AG09319 (cell line): ENCODE data around the gene D2HGDH.
"Not testable (repeated sequence)": the region's sequence is repeated elsewhere in the genome, so short reads cannot be mapped to it uniquely, and the experiment has no call there.

ENCODE experiments used
- DNase-seq: peaks from one replicate; pipeline ENCODE4 v3.0.0-alpha.2; 2010; ENCODE audit warnings: low read depth; ENCODE audit errors: extremely low read depth
- TF ChIP-seq, protein P1 (sequence below): IDR thresholded peaks from 2 replicates; pipeline ENCODE4 v1.5.1; 2011; ENCODE audit warnings: low read depth, mild to moderate bottlenecking, inconsistent platforms, low read length, moderate library complexity

Gene D2HGDH

DNA sequence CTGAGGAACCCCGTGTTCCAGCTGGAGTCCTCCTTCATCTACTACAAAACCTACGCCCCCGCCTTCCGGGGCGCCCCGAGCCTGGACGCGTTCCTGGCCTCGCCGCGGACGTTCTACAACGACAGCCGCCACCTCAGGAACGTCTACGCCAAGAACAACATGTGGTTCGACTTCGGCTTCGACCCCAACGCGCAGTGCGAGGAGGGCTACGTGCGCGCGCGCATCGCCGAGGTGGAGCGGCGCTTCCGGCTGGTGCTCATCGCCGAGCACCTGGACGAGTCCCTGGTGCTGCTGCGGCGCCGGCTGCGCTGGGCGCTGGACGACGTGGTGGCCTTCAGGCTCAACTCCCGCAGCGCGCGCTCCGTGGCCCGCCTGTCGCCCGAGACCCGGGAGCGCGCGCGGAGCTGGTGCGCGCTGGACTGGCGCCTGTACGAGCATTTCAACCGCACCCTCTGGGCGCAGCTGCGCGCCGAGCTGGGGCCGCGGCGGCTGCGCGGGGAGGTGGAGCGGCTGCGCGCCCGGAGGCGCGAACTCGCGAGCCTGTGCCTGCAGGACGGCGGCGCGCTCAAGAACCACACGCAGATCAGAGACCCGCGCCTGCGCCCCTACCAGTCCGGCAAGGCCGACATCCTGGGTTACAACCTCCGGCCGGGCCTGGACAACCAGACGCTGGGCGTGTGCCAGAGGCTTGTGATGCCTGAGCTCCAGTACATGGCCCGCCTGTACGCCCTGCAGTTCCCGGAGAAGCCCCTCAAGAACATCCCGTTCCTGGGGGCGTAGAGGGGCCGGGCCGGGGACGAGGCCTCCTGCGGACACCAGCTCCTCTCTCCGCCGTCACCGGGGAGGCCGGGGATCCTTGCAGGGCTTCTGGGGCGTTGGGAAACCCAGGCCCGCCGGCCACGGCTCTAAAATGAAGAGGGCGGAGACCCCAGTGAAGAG, 69.2 kb downstream of the D2HGDH start:
- TF ChIP-seq, protein P1, sequence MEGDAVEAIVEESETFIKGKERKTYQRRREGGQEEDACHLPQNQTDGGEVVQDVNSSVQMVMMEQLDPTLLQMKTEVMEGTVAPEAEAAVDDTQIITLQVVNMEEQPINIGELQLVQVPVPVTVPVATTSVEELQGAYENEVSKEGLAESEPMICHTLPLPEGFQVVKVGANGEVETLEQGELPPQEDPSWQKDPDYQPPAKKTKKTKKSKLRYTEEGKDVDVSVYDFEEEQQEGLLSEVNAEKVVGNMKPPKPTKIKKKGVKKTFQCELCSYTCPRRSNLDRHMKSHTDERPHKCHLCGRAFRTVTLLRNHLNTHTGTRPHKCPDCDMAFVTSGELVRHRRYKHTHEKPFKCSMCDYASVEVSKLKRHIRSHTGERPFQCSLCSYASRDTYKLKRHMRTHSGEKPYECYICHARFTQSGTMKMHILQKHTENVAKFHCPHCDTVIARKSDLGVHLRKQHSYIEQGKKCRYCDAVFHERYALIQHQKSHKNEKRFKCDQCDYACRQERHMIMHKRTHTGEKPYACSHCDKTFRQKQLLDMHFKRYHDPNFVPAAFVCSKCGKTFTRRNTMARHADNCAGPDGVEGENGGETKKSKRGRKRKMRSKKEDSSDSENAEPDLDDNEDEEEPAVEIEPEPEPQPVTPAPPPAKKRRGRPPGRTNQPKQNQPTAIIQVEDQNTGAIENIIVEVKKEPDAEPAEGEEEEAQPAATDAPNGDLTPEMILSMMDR: no peak
- no peak for DNase-seq

DNA sequence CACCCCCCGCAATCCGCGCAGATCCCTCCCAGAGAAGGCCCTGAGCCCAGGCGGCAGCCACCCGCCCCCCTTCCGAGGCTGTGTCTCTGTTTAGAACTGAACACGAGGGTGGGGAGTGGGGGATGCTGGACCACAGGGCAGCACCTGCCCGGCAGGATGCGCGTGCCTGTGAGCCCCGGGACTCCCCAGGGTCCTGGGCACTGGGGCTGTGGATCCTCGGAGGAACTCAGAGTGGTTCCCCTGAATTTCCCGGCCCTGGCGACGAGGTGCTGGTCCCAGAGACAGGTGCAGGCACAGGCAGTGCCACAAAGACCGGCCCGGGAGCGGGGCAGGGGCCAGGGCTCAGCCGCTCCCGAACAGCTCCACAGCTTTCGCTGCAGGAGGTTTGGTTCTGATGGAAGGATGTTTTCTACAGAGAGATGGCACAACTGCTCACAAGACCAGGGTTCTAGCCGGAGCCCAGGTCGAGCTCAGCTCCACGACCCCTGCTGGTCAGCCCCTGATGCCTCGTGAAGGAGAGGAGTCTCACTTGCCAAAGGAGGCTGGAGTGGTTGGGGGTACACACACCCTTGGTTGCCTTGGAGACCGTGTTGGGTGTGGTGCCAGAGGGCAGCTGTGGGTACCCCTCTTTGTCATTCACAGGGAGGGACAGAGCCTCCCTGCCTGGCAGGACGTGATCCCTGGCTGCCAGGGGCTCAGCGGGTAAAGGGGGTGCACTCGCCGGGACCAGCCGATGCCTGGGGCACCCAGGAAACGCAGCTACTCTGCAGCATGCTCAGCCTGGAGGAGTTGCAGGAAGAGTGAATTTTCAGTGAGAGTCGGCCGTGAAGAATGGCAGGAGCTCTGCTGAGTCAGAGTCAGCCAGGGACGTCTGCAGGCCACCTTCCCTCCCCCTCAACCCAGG, 70.1 kb downstream of the D2HGDH start:
- no peak for DNase-seq
- TF ChIP-seq, protein P1: no peak; the same call in 1 of the 2 replicates

DNA sequence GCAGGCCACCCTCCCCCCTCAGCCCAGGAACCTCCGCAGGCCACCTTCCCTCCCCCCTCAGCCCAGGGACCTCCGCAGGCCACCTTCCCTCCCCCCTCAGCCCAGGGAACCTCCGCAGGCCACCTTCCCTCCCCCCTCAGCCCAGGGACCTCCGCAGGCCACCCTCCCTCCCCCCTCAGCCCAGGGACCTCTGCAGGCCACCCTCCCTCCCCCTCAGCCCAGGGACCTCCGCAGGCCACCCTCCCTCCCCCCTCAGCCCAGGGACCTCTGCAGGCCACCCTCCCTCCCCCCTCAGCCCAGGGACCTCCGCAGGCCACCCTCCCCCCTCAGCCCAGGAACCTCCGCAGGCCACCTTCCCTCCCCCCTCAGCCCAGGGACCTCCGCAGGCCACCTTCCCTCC, 71.8 kb downstream of the D2HGDH start:
- not testable (repeated sequence) for DNase-seq

DNA sequence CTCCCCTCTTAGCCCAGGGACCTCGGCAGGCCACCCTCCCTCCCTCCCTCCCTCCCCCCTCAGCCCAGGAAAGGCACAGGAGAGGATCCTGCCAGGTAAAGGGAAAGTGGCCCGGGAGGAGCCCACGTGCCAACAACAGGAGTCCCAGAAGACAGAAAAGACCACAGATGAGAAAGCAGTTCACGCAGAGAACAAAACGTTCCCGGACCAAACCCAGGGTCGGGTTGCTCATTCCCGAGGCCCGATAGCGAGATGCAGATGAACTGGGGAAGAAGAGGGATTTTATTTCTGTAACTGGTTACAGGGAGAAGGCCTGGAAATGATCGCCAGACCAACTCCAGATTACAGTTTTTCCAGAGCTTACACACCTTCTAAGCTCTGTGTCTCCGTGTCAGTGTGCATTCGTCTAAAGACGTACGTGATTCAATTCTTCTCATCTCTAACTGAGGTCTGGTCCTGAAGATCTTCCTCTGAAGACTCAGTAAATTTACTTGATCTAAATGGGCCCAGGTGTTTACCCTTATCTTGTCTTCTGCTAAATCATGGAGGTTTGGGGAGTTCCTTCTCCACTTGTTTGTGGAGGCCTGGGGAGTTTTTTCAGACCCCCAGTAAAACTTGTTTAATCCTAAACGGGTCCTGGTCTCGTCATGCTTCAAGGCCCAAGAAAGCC, 73.8 kb downstream of the D2HGDH start:
- TF ChIP-seq, protein P1: no peak

DNA sequence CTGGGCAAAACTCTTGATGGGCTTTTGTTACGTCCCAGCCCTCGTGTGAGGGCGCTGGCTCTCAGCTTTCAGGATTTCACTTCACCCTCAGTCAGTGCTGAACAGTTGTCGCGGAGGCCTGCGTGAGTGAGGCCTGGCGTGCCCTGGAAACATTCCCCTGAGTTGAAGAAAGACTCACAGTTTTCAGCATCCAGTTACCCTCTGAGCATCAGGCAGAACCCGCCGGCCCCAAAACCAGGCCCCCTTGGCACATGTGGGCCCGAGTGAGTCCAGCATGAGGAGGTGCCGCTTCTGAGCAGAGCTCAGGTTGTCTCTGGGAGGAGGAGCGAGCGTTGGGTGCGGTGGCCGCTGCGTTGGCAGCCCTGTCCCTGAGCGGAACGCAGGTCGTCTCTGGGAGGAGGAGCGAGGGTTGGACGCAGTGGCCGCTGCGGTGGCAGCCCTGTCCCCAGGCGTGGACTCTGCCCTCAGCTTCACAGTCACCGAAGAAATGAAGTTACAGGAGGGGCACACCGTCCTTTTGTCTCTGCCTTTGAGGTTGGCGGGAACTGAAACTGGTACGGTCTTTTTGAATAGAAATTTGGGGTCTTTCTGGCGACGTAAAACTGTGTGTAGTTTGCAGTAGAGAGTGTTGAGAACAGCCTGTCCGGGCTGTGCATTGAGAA, 74.4 kb downstream of the D2HGDH start, which contains the start of gene NEU4:
NEU4 (plus strand) TSS at position 473 of the 662 bp plus-strand sequence. CDS start 5,292 bp downstream, outside the sequence.
- no peak for DNase-seq
- TF ChIP-seq, protein P1: no peak

More for the DNA sequence above, 73.8 kb downstream of the D2HGDH start:
- no peak for DNase-seq

DNA sequence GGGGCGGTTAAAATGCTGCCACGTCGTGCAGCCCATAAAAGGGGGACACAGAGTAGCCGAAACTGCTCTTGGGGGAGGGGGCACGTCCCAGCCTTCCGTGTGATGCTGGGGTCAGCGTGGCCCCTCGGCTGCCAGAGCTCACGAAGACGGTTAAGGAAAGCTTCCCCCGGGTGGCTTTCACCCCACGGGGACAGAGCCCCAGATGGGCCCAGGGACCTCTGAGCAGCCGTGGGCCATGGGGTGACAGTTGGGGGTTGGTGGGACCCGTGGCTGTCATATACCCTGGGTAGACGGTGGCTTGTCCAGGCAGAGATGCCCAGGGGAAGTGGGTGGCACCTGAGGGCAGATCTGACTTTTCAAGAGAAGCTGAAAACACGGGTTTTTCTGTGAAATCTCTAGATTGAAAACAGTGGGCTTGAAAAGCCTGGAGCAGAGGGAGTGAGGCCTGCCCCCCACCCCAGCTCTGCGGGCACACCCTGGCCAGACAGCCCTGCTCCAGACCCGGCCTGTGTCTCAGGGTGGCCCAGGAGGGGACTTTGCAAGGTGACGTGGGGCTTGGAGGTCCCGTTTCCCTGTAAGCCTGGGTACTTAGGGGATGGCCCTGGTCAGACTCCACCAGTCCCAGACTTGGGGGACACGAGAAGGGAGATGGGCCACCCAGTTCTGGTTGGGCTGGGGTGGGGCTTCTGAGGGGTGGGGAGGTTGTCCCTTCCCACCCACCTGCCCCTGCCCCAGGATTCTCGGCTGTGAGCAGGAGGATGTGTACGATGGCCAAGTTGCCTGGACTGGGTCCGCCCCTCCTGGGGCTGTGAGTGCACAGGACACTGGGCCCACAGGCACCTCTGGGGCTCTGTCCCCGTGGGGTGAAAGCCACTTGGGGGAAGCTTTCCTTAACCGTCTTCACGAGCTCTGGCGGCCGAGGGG, 75.2 kb downstream of the D2HGDH start:
- TF ChIP-seq, protein P1: no peak
- no peak for DNase-seq
